ENCODE results near the gene EXT2.

EXT2 gene

DNA sequence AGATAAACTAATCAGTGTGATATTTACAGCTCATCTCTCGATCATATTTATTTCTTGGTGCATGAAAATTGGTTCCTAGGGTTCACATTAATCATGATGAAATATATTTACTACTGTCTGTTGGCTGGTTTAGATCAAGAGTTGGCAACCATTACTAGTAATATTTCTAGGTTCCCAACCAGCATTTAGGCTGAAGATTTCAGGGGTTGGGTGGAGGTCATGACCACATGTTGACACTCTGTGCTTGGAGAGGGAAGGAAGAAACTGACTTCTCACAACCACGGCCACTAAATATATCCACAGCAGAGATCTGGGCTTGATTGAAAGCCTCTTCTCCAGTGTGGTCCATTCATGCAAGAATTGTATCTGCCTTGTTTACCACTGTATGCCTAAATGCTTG lies 126.5 kb downstream of the EXT2 start:
- POLR2A ChIA-PET = no interaction called here

DNA sequence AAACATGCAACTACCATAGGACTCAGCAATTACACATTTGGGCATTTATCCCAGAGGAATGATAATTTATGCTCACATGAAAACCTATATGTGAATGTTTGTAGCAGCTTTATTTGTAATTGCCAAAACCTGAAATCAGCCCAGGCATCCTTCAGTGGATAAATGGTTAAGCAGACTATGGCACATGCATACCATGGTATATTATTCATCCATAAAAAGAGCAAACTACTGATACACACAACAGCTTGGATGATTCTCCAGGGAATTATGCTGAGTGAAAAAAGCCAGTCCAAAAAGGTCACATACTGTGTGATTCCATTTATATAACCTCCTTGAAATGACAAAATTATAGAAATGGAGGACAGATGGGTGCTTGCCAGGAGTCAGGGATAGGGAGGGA lies 127.8 kb downstream of the EXT2 start:
- TF ChIP-seq, protein P1, sequence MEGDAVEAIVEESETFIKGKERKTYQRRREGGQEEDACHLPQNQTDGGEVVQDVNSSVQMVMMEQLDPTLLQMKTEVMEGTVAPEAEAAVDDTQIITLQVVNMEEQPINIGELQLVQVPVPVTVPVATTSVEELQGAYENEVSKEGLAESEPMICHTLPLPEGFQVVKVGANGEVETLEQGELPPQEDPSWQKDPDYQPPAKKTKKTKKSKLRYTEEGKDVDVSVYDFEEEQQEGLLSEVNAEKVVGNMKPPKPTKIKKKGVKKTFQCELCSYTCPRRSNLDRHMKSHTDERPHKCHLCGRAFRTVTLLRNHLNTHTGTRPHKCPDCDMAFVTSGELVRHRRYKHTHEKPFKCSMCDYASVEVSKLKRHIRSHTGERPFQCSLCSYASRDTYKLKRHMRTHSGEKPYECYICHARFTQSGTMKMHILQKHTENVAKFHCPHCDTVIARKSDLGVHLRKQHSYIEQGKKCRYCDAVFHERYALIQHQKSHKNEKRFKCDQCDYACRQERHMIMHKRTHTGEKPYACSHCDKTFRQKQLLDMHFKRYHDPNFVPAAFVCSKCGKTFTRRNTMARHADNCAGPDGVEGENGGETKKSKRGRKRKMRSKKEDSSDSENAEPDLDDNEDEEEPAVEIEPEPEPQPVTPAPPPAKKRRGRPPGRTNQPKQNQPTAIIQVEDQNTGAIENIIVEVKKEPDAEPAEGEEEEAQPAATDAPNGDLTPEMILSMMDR (IDR thresholded peaks at IDR 0.05; ENCODE audit: control extremely low read depth, extremely low read depth, low read depth, missing control alignments) = no peak
- no peak for DNase-seq (ENCODE audit: extremely low spot score)
- CTCF ChIA-PET = interaction anchor here (1.0 kb wide), 1 partner anchor 128 kb away, joined by 3 read pairs; the partner anchor contains the start of gene EXT2
- POLR2A ChIA-PET = no interaction called here

More for the DNA sequence above, 126.5 kb downstream of the EXT2 start:
- TF ChIP-seq, protein P1 (IDR thresholded peaks at IDR 0.05; ENCODE audit: control extremely low read depth, extremely low read depth, low read depth, missing control alignments) = no peak
- no peak for DNase-seq (ENCODE audit: extremely low spot score)
- CTCF ChIA-PET = interaction anchor here (1.0 to 1.4 kb wide), 2 partner anchors 14 to 127 kb away, joined by 3 to 4 read pairs; partner anchors contain the start of gene EXT2

DNA sequence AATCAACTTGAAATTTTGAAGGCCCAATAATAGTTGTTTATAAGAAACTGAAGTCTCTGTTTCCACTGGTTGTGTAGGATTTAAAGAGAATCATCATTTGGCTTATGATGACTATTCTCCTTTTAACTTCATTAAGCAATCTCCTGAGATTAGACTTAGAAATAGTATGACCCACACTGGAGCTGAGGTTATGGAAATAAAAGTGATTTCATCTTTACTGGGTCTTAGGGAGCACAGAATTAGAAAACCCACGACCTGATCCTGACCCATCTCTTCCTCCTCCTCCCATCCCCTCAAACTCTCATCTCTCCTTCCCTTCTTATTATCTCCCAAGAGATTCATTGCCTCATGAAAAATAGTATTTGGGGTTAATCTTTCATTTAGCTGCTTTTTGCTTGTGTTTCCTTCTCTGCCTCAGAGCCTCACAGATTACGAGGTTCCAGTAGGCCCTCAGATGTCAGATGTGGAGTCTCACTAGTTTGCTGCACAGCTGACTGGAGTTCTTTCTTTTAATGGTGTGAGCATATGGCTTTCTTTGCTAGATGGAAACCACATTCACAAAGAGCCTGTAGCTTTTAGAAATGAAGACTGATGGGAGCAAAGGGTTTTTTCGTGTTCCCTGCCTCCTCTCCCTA lies 129.5 kb downstream of the EXT2 start:
- TF ChIP-seq, protein P1 (IDR thresholded peaks at IDR 0.05; ENCODE audit: control extremely low read depth, extremely low read depth, low read depth, missing control alignments) = no peak
- CTCF ChIA-PET = interaction anchor here (0.7 to 1.0 kb wide), 2 partner anchors 9 to 20 kb away, joined by 3 to 7 read pairs; no protein-coding TSS in a partner anchor
- POLR2A ChIA-PET = no interaction called here
- DNase-seq (ENCODE audit: extremely low spot score) = no peak

DNA sequence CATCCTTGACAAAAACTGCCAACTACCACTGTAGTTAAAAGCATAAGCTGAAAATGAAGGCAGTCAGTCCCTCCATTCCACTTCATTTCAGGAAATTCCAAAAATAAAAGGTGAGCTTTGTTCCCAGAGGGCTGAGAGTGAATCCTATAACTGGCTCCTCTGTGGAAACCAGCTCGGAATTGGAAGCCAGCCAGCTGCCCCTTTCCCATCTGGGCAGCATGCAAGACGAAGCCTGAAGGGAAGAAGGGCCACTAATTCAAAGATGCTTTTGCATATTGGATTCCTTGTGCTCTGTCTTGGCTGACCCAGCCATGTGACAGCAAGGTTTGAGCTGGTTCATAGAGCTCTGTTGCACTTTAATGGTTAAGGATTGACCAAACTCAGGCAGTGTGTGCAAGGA lies 131.0 kb downstream of the EXT2 start:
- TF ChIP-seq, protein P1 (IDR thresholded peaks at IDR 0.05; ENCODE audit: control extremely low read depth, extremely low read depth, low read depth, missing control alignments) = no peak
- POLR2A ChIA-PET = no interaction called here
- CTCF ChIA-PET = interaction anchor here (2.5 kb wide), 1 partner anchor 10 kb away, joined by 12 read pairs; no protein-coding TSS in a partner anchor
- no peak for DNase-seq (ENCODE audit: extremely low spot score)

DNA sequence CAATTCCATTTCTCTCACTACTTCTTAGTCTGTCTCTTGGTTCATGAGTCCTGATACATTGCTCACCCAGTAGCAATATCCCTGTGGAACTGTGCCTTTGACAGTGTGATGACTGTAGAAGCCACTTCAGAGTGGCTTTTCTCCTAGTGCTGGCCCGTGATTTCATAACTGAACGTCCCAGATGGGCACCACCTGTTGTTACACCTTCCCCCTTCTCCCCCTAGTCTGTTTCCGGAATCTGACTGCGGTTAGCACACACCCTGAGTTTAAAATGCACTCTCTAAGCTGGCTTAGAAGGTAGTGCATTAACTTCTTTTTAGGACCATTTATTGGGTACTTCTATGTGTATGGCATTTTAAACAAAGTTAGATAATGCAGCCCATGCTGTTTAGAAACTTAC lies 131.5 kb downstream of the EXT2 start:
- POLR2A ChIA-PET = no interaction called here
- CTCF ChIA-PET = interaction anchor here (2.5 kb wide), 1 partner anchor 10 kb away, joined by 12 read pairs; no protein-coding TSS in a partner anchor
- no peak for DNase-seq (ENCODE audit: extremely low spot score)
- TF ChIP-seq, protein P1 (IDR thresholded peaks at IDR 0.05; ENCODE audit: control extremely low read depth, extremely low read depth, low read depth, missing control alignments) = no peak

DNA sequence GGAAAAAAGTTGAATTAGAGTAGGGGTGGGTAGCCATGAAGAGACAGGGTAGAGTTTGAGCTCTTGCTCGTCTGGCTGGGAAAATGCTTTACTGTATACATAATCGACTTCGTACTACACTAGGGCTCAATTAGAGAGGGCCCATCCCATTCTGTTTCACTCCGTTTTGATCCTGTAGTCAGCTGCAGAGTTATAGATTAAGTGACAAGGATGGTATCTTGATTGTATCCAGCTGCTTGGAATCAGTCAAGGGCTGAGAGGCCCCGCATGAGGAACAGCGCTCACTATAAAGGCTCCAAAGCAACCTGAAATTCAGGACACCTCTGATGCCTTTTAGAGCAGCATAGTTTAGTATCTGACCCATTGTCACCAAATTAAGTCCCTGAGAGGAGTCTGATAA lies 132.9 kb downstream of the EXT2 start:
- CTCF ChIA-PET = no interaction called here
- TF ChIP-seq, protein P1 (IDR thresholded peaks at IDR 0.05; ENCODE audit: control extremely low read depth, extremely low read depth, low read depth, missing control alignments) = no peak
- POLR2A ChIA-PET = no interaction called here
- no peak for DNase-seq (ENCODE audit: extremely low spot score)

All from GM10248 (cell line).